H9 (cell line): Measurements from ENCODE around the gene FARS2. TPM values are rescaled to one million over a fixed set of nuclear protein-coding genes. Genes with fewer than 3 reads are reported as not detected.

ENCODE experiments used
- DNase-seq: peaks from one replicate; pipeline ENCODE4 v3.0.0-alpha.2; 2017
- H2AFZ ChIP-seq: one replicate; pipeline ENCODE4 v1.6.1; 2013; ENCODE audit warnings: mild to moderate bottlenecking, low read length, control low read depth, moderate library complexity
- H2AK5ac ChIP-seq: 2 replicates; pipeline ENCODE4 v1.6.1; 2013; ENCODE audit warnings: low read length, control low read depth, mixed read lengths; ENCODE audit not compliant: insufficient read length
- H2BK120ac ChIP-seq: one replicate; pipeline ENCODE4 v1.6.1; 2013; ENCODE audit warnings: low read depth, mild to moderate bottlenecking, low read length, control low read depth, inconsistent platforms; ENCODE audit not compliant: poor library complexity, severe bottlenecking
- H2BK12ac ChIP-seq: 2 replicates; pipeline ENCODE4 v1.6.1; 2013; ENCODE audit warnings: low read length, control low read depth, mixed read lengths, low read depth; ENCODE audit not compliant: insufficient read length
- H2BK15ac ChIP-seq: 2 replicates; pipeline ENCODE4 v1.6.1; 2013; ENCODE audit warnings: low read depth, low read length, control low read depth
- H2BK20ac ChIP-seq: one replicate; pipeline ENCODE4 v1.6.1; 2013; ENCODE audit warnings: low read depth, mild to moderate bottlenecking, low read length, control low read depth, inconsistent platforms; ENCODE audit not compliant: poor library complexity, severe bottlenecking
- H2BK5ac ChIP-seq: 2 replicates; pipeline ENCODE4 v1.6.1; 2013; ENCODE audit warnings: low read length, control low read depth, mixed read lengths; ENCODE audit not compliant: insufficient read length
- H3K14ac ChIP-seq: 2 replicates; pipeline ENCODE4 v1.6.1; 2013; ENCODE audit warnings: low read length, control low read depth; ENCODE audit not compliant: insufficient read depth
- H3K18ac ChIP-seq: 2 replicates; pipeline ENCODE4 v1.6.1; 2013; ENCODE audit warnings: low read depth, mild to moderate bottlenecking, mixed read lengths, low read length, control low read depth; ENCODE audit not compliant: insufficient read length
- H3K23ac ChIP-seq: 2 replicates; pipeline ENCODE4 v1.6.1; 2013; ENCODE audit warnings: low read length, control low read depth, mixed read lengths, low read depth; ENCODE audit not compliant: insufficient read length
- H3K23me2 ChIP-seq: 2 replicates; pipeline ENCODE4 v1.6.1; 2013; ENCODE audit warnings: low read depth, mild to moderate bottlenecking, mixed read lengths, low read length, control low read depth; ENCODE audit not compliant: insufficient read length, poor library complexity, severe bottlenecking
- H3K27ac ChIP-seq: 2 replicates; pipeline ENCODE4 v1.5.1; 2013; ENCODE audit warnings: low read length, control low read depth, mixed read lengths, low read depth; ENCODE audit not compliant: insufficient read length
- H3K27me3 ChIP-seq: 2 replicates; pipeline ENCODE4 v1.6.1; 2013; ENCODE audit warnings: low read length, control low read depth, inconsistent platforms; ENCODE audit not compliant: insufficient read depth
- H3K4ac ChIP-seq: 2 replicates; pipeline ENCODE4 v1.6.1; 2013; ENCODE audit warnings: low read depth, mild to moderate bottlenecking, control low read depth, inconsistent platforms, low read length, moderate library complexity
- H3K4me1 ChIP-seq: 2 replicates; pipeline ENCODE4 v1.6.1; 2013; ENCODE audit warnings: low read length, control low read depth, inconsistent platforms; ENCODE audit not compliant: insufficient read depth
- H3K4me2 ChIP-seq: 2 replicates; pipeline ENCODE4 v1.6.1; 2013; ENCODE audit warnings: low read length, control low read depth, mixed read lengths; ENCODE audit not compliant: insufficient read length, insufficient read depth
- H3K56ac ChIP-seq: 2 replicates; pipeline ENCODE4 v1.6.1; 2013; ENCODE audit warnings: low read depth, mild to moderate bottlenecking, mixed read lengths, low read length, control low read depth; ENCODE audit not compliant: insufficient read length
- H3K79me1 ChIP-seq: 2 replicates; pipeline ENCODE4 v1.6.1; 2013; ENCODE audit warnings: low read depth, mild to moderate bottlenecking, moderate library complexity, low read length, control low read depth, inconsistent platforms; ENCODE audit not compliant: insufficient read depth, poor library complexity, severe bottlenecking
- H3K79me2 ChIP-seq: 2 replicates; pipeline ENCODE4 v1.6.1; 2013; ENCODE audit warnings: low read length, control low read depth, inconsistent platforms; ENCODE audit not compliant: insufficient read depth
- H3K9ac ChIP-seq: 2 replicates; pipeline ENCODE4 v1.6.1; 2013; ENCODE audit warnings: low read length, control low read depth, mixed read lengths; ENCODE audit not compliant: insufficient read length; ENCODE audit errors: extremely low read depth
- H3K9me3 ChIP-seq: one replicate; pipeline ENCODE4 v1.6.1; 2013; ENCODE audit warnings: low read depth, low read length, inconsistent platforms; ENCODE audit not compliant: control insufficient read depth
- H3T11ph ChIP-seq: one replicate; pipeline ENCODE4 v1.6.1; 2013; ENCODE audit warnings: mild to moderate bottlenecking, low read length, control low read depth, inconsistent platforms
- H4K20me1 ChIP-seq: one replicate; pipeline ENCODE4 v1.6.1; 2013; ENCODE audit not compliant: control insufficient read depth, insufficient read length, insufficient read depth
- H4K5ac ChIP-seq: 2 replicates; pipeline ENCODE4 v1.6.1; 2013; ENCODE audit warnings: low read depth, mild to moderate bottlenecking, mixed read lengths, low read length, control low read depth; ENCODE audit not compliant: insufficient read length
- H4K8ac ChIP-seq: replicated peaks from 2 replicates; pipeline ENCODE4 v1.6.1; 2013; ENCODE audit warnings: low read length, control low read depth, mixed read lengths, low read depth; ENCODE audit not compliant: insufficient read length
- H4K91ac ChIP-seq: 2 replicates; pipeline ENCODE4 v1.6.1; 2013; ENCODE audit warnings: low read depth, mild to moderate bottlenecking, moderate library complexity, mixed read lengths, low read length, control low read depth; ENCODE audit not compliant: insufficient read length
- H3K27ac Mint-ChIP-seq, 3 experiments: 2 replicates in 2 of 3; 3 replicates in 1 of 3; pipeline ENCODE4 v1.8.0; 2020 to 2021; ENCODE audit warnings: mixed read lengths in 3 of 3, mild to moderate bottlenecking in 1 of 3, moderate library complexity in 1 of 3
- H3K27me3 Mint-ChIP-seq: 2 replicates; pipeline ENCODE4 v1.8.0; 2021; ENCODE audit warnings: low read depth, mild to moderate bottlenecking, moderate library complexity, mixed read lengths
- H3K36me3 Mint-ChIP-seq, 3 experiments: 2 replicates in 2 of 3; 3 replicates in 1 of 3; pipeline ENCODE4 v1.8.0; 2020 to 2021; ENCODE audit warnings: low read depth in 3 of 3, mixed read lengths in 3 of 3; ENCODE audit not compliant: insufficient read depth in 1 of 3
- H3K4me1 Mint-ChIP-seq, 2 experiments: 2 replicates each; pipeline ENCODE4 v1.8.0; 2020; ENCODE audit warnings: mixed read lengths in 2 of 2
- H3K4me3 Mint-ChIP-seq, 2 experiments: 2 replicates in 1 of 2; 3 replicates in 1 of 2; pipeline ENCODE4 v1.8.0; 2020 to 2021; ENCODE audit warnings: mild to moderate bottlenecking in 2 of 2, mixed read lengths in 2 of 2, moderate library complexity in 1 of 2
- H3K9me3 Mint-ChIP-seq, 2 experiments: 2 replicates in 1 of 2; 3 replicates in 1 of 2; pipeline ENCODE4 v1.8.0; 2020; ENCODE audit warnings: mild to moderate bottlenecking in 2 of 2, mixed read lengths in 2 of 2, moderate library complexity in 1 of 2
- CTCF ChIP-seq: fragments of 200-600 bp; sonication (generic); conservative IDR thresholded peaks from 3 replicates; pipeline ENCODE4 v1.8.0; 2021; ENCODE audit warnings: antibody characterized with exemption, mild to moderate bottlenecking
- WGBS: extraction: QIAGEN DNeasy Blood & Tissue Kit; methylation state at CpG from one replicate; pipeline ENCODE4 v1.1.7; 2013; ENCODE audit warnings: missing lambda C conversion rate, low lambda C conversion rate, mixed read lengths; ENCODE audit not compliant: insufficient read length; ENCODE audit errors: extremely low coverage; 5-methylcytosine and 5-hydroxymethylcytosine counted together
- total RNA-seq: library from RNA; stranded (reverse); gene quantifications from 2 replicates; pipeline ENCODE4 v1.2.1, GENCODE V29; 2021

FARS2 gene
- total RNA-seq, 1 experiment from 2014 or later: 8.5 TPM

- Histone ChIP-seq H2AK5ac (no peak overlapping the region), H3K27me3 (no peaks in the 10 kb centered on the region), H2BK15ac (no peak overlapping the region), H3K9me3 (no peaks in the 10 kb centered on the region), H3K56ac (no peak overlapping the region), H3K4me1 (peaks cover 2% of the 10 kb centered on the region; the same call in 1 of the 2 replicates), H3K14ac (no peak overlapping the region), H2BK12ac (no peak overlapping the region), H3K4me2 (no peak overlapping the region), H3K23me2 (no peaks in the 10 kb centered on the region), H2BK5ac (no peak overlapping the region), H2AFZ (no peak overlapping the region), H3K79me2 (no peaks in the 10 kb centered on the region), H3K23ac (no peak overlapping the region), H4K20me1 (no peaks in the 10 kb centered on the region), H3K79me1 (peaks cover 5% of the 10 kb centered on the region), H2BK120ac (no peak overlapping the region), H4K8ac (no peak overlapping the region), H3K4ac (no peak overlapping the region), H3K9ac (no peak overlapping the region), H3T11ph (no peak overlapping the region), H4K5ac (no peak overlapping the region), H3K27ac (no peak overlapping the region), H3K18ac (no peak overlapping the region), H4K91ac (no peak overlapping the region), H2BK20ac (no peak overlapping the region)
- H3K9me3 Mint-ChIP-seq: no peaks in the 10 kb centered on the region
- no peak overlapping the region for H3K4me3 Mint-ChIP-seq
- H3K4me1 Mint-ChIP-seq: peaks cover 17 to 23% of the 10 kb centered on the region in 2 experiments
- no peaks in the 10 kb centered on the region for H3K36me3 Mint-ChIP-seq
- peak overlapping the region in 1 of 3 experiments; percentile 46; a peak in 1 of 7 replicates for H3K27ac Mint-ChIP-seq
- no peak for DNase-seq
- no CpG with 5 or more reads among the region's 5 CpGs for WGBS
- H3K27me3 Mint-ChIP-seq: no peaks in the 10 kb centered on the region
- no peak for TF ChIP-seq CTCF
These were observed 16.7 kb downstream of the FARS2 start for GRCh38 chr6:5278047-5278446.
